SK-N-MC (cell line): ENCODE results near the gene KAZN.

Source experiments
- EZH2 ChIP-seq: fragments of 200-600 bp; sonication (generic); IDR thresholded peaks from one replicate; pipeline ENCODE4 v1.6.1; 2017; ENCODE audit warnings: antibody characterized with exemption
- POLR2AphosphoS5 ChIP-seq: IDR thresholded peaks from 2 replicates; pipeline ENCODE4 v1.6.1; 2012; ENCODE audit warnings: mild to moderate bottlenecking, low read depth, low read length, borderline replicate concordance

GRCh38 chr1:15063783-15064182, 465.3 kb downstream of the KAZN start:
- no peak for TF ChIP-seq POLR2AphosphoS5
- no peak for TF ChIP-seq EZH2
